Measurements from ENCODE around the gene VSIG10.
"Not testable (repeated sequence)": the region's sequence is repeated elsewhere in the genome, so short reads cannot be mapped to it uniquely, and the experiment has no call there.

VSIG10 gene

GRCh38 chr12:118107011-118107410 lies 3.2 kb upstream of the VSIG10 start:
- DNase-seq: no peak

GRCh38 chr12:118103201-118103600 lies 610 bp downstream of the VSIG10 start:
- DNase-seq: no peak

GRCh38 chr12:118102609-118103008 lies 1.2 kb downstream of the VSIG10 start:
- no peak for DNase-seq

GRCh38 chr12:118102070-118102469 lies 1.7 kb downstream of the VSIG10 start:
- no peak for DNase-seq

- DNase-seq: no peak
These were observed 2.8 kb downstream of the VSIG10 start for GRCh38 chr12:118101051-118101450.

GRCh38 chr12:118098911-118099671 lies 4.7 kb downstream of the VSIG10 start:
- no peak for DNase-seq

GRCh38 chr12:118098401-118098800 lies 5.4 kb downstream of the VSIG10 start:
- DNase-seq: no peak

- DNase-seq: no peak
These were observed 9.8 kb downstream of the VSIG10 start for GRCh38 chr12:118094039-118094438.

- DNase-seq: no peak
These were observed 14.0 kb downstream of the VSIG10 start for GRCh38 chr12:118089782-118090181.

- DNase-seq: no peak
These were observed 21.6 kb downstream of the VSIG10 start for GRCh38 chr12:118082161-118082560.

- DNase-seq: not testable (repeated sequence)
These were observed 22.3 kb downstream of the VSIG10 start for GRCh38 chr12:118081521-118081920.

GRCh38 chr12:118073768-118074167 lies 30.0 kb downstream of the VSIG10 start:
- DNase-seq: no peak

- DNase-seq: no peak
These were observed 33.2 kb downstream of the VSIG10 start for GRCh38 chr12:118070650-118071049.

- no peak for DNase-seq
These were observed 35.4 kb downstream of the VSIG10 start for GRCh38 chr12:118068445-118068844.

- no peak for DNase-seq
These were observed 38.4 kb downstream of the VSIG10 start for GRCh38 chr12:118065380-118065779.

- no peak for DNase-seq
These were observed 39.2 kb downstream of the VSIG10 start for GRCh38 chr12:118064608-118065007.

- no peak for DNase-seq
These were observed 40.0 kb downstream of the VSIG10 start for GRCh38 chr12:118063576-118064391.

GRCh38 chr12:118061873-118062843 lies 41.7 kb downstream of the VSIG10 start:
- DNase-seq: peak; percentile 79

GRCh38 chr12:118061011-118061872 lies 42.6 kb downstream of the VSIG10 start, which contains the start of gene WSB2:
Gene WSB2, minus strand, starts transcription at chr12:118061179. Its CDS starts 131 bp downstream, at chr12:118061048.
- peak; percentile 66 for DNase-seq

- DNase-seq: no peak
These were observed 43.4 kb downstream of the VSIG10 start for GRCh38 chr12:118060301-118061010.

Measured in DMS79 (cell line).